ENCODE measurements around the gene TBC1D12.

- TF ChIP-seq CTCF (IDR thresholded peaks at IDR 0.05; ENCODE audit: borderline replicate concordance, extremely low read depth, low read length, poor library complexity, severe bottlenecking) = no peak
- TF ChIP-seq EZH2 (IDR thresholded peaks at IDR 0.05; ENCODE audit: borderline replicate concordance, low read depth, low read length, severe bottlenecking) = no peak
These were observed 9.0 kb downstream of the TBC1D12 start for GRCh38 chr10:94411304-94411703.

All from DND-41 (cell line).